ENCODE measurements around the gene TMEM123. TPM values are rescaled to one million over a fixed set of nuclear protein-coding genes. Genes with fewer than 3 reads are reported as not detected.

Gene TMEM123
- total RNA-seq, 1 donor from 2014 or later = 204 TPM

- Mint-ChIP-seq H3K36me3 (ENCODE audit: low read depth) (peaks cover 56% of the 10 kb centered on the region), H3K4me1 (ENCODE audit: low read depth) (peaks cover 7% of the 10 kb centered on the region), H3K9me3 (no peaks in the 10 kb centered on the region), H3K27ac (no peak overlapping the region), H3K27me3 (ENCODE audit: low read depth) (no peaks in the 10 kb centered on the region), H3K4me3 (ENCODE audit: low read depth) (no peak overlapping the region)
- intact Hi-C loops (cut with micrococcal nuclease) = loop anchor here (5.0 kb wide), 1 partner anchor 221 kb away; no protein-coding TSS in a partner anchor
- no peak for DNase-seq (ENCODE audit: low spot score)
These were observed 60.9 kb downstream of the TMEM123 start for GRCh38 chr11:102391549-102392237.

GRCh38 chr11:102390667-102391465 is 61.7 kb downstream of the TMEM123 start:
- H3K27ac Mint-ChIP-seq = no peak overlapping the region
- peaks cover 49% of the 10 kb centered on the region for H3K36me3 Mint-ChIP-seq (ENCODE audit: low read depth)
- peaks cover 7% of the 10 kb centered on the region for H3K4me1 Mint-ChIP-seq (ENCODE audit: low read depth)

GRCh38 chr11:102389253-102389652 is 63.3 kb downstream of the TMEM123 start:
- H3K4me3 Mint-ChIP-seq (ENCODE audit: low read depth) = no peak overlapping the region
- H3K9me3 Mint-ChIP-seq = no peaks in the 10 kb centered on the region
- H3K4me1 Mint-ChIP-seq (ENCODE audit: low read depth) = peaks cover 7% of the 10 kb centered on the region
- DNase-seq (ENCODE audit: low spot score) = no peak
- intact Hi-C loops (cut with micrococcal nuclease) = no loop called here
- peaks cover 53% of the 10 kb centered on the region for H3K36me3 Mint-ChIP-seq (ENCODE audit: low read depth)
- H3K27me3 Mint-ChIP-seq (ENCODE audit: low read depth) = no peaks in the 10 kb centered on the region
- H3K27ac Mint-ChIP-seq = no peak overlapping the region

More at GRCh38 chr11:102390667-102391465, 61.7 kb downstream of the TMEM123 start:
- H3K4me3 Mint-ChIP-seq (ENCODE audit: low read depth) = no peak overlapping the region
- intact Hi-C loops (cut with micrococcal nuclease) = loop anchor here (1.0 to 5.0 kb wide), 2 partner anchors 104 to 221 kb away; no protein-coding TSS in a partner anchor
- no peaks in the 10 kb centered on the region for H3K27me3 Mint-ChIP-seq (ENCODE audit: low read depth)
- no peaks in the 10 kb centered on the region for H3K9me3 Mint-ChIP-seq
- DNase-seq (ENCODE audit: low spot score) = peak; percentile 46

- Mint-ChIP-seq H3K4me3 (ENCODE audit: low read depth) (no peak overlapping the region), H3K27me3 (ENCODE audit: low read depth) (no peaks in the 10 kb centered on the region), H3K4me1 (ENCODE audit: low read depth) (peaks cover 8% of the 10 kb centered on the region), H3K27ac (no peak overlapping the region), H3K36me3 (ENCODE audit: low read depth) (peaks cover 44% of the 10 kb centered on the region), H3K9me3 (no peaks in the 10 kb centered on the region)
- no peak for DNase-seq (ENCODE audit: low spot score)
- intact Hi-C loops (cut with micrococcal nuclease) = no loop called here
These were observed 65.4 kb downstream of the TMEM123 start for GRCh38 chr11:102387043-102387781.

GRCh38 chr11:102386136-102386734 is 66.3 kb downstream of the TMEM123 start:
- DNase-seq (ENCODE audit: low spot score) = no peak
- Mint-ChIP-seq H3K27ac (no peak overlapping the region), H3K27me3 (ENCODE audit: low read depth) (no peaks in the 10 kb centered on the region), H3K9me3 (no peaks in the 10 kb centered on the region), H3K36me3 (ENCODE audit: low read depth) (peaks cover 51% of the 10 kb centered on the region), H3K4me1 (ENCODE audit: low read depth) (peaks cover 8% of the 10 kb centered on the region), H3K4me3 (ENCODE audit: low read depth) (no peak overlapping the region)
- intact Hi-C loops (cut with micrococcal nuclease) = no loop called here

GRCh38 chr11:102385085-102386007 is 67.2 kb downstream of the TMEM123 start:
- H3K9me3 Mint-ChIP-seq = no peaks in the 10 kb centered on the region
- H3K4me1 Mint-ChIP-seq (ENCODE audit: low read depth) = peaks cover 7% of the 10 kb centered on the region
- intact Hi-C loops (cut with micrococcal nuclease) = no loop called here
- peaks cover 55% of the 10 kb centered on the region for H3K36me3 Mint-ChIP-seq (ENCODE audit: low read depth)
- DNase-seq (ENCODE audit: low spot score) = no peak
- no peak overlapping the region for H3K27ac Mint-ChIP-seq
- H3K4me3 Mint-ChIP-seq (ENCODE audit: low read depth) = no peak overlapping the region
- no peaks in the 10 kb centered on the region for H3K27me3 Mint-ChIP-seq (ENCODE audit: low read depth)

GRCh38 chr11:102384419-102385079 is 68.0 kb downstream of the TMEM123 start:
- H3K9me3 Mint-ChIP-seq = no peaks in the 10 kb centered on the region
- no peak overlapping the region for H3K27ac Mint-ChIP-seq
- no peaks in the 10 kb centered on the region for H3K27me3 Mint-ChIP-seq (ENCODE audit: low read depth)
- H3K4me3 Mint-ChIP-seq (ENCODE audit: low read depth) = no peak overlapping the region
- intact Hi-C loops (cut with micrococcal nuclease) = no loop called here
- peaks cover 57% of the 10 kb centered on the region for H3K36me3 Mint-ChIP-seq (ENCODE audit: low read depth)
- peaks cover 7% of the 10 kb centered on the region for H3K4me1 Mint-ChIP-seq (ENCODE audit: low read depth)
- no peak for DNase-seq (ENCODE audit: low spot score)

GRCh38 chr11:102383839-102384238 is 68.7 kb downstream of the TMEM123 start:
- no peak for DNase-seq (ENCODE audit: low spot score)
- Mint-ChIP-seq H3K27ac (no peak overlapping the region), H3K9me3 (no peaks in the 10 kb centered on the region), H3K4me1 (ENCODE audit: low read depth) (peaks cover 7% of the 10 kb centered on the region), H3K27me3 (ENCODE audit: low read depth) (no peaks in the 10 kb centered on the region), H3K4me3 (ENCODE audit: low read depth) (no peak overlapping the region), H3K36me3 (ENCODE audit: low read depth) (peaks cover 57% of the 10 kb centered on the region)
- intact Hi-C loops (cut with micrococcal nuclease) = no loop called here

GRCh38 chr11:102382384-102382783 is 70.2 kb downstream of the TMEM123 start:
- H3K36me3 Mint-ChIP-seq (ENCODE audit: low read depth) = peaks cover 65% of the 10 kb centered on the region
- no peak overlapping the region for H3K4me3 Mint-ChIP-seq (ENCODE audit: low read depth)
- intact Hi-C loops (cut with micrococcal nuclease) = no loop called here
- no peak overlapping the region for H3K27ac Mint-ChIP-seq
- H3K27me3 Mint-ChIP-seq (ENCODE audit: low read depth) = no peaks in the 10 kb centered on the region
- peaks cover 10% of the 10 kb centered on the region for H3K4me1 Mint-ChIP-seq (ENCODE audit: low read depth)
- H3K9me3 Mint-ChIP-seq = no peaks in the 10 kb centered on the region
- DNase-seq (ENCODE audit: low spot score) = no peak

GRCh38 chr11:102378818-102379217 is 73.7 kb downstream of the TMEM123 start:
- Mint-ChIP-seq H3K27me3 (ENCODE audit: low read depth) (no peaks in the 10 kb centered on the region), H3K4me3 (ENCODE audit: low read depth) (no peak overlapping the region), H3K9me3 (no peaks in the 10 kb centered on the region), H3K4me1 (ENCODE audit: low read depth) (peaks cover 5% of the 10 kb centered on the region), H3K27ac (no peak overlapping the region), H3K36me3 (ENCODE audit: low read depth) (peaks cover 68% of the 10 kb centered on the region)
- DNase-seq (ENCODE audit: low spot score) = no peak
- intact Hi-C loops (cut with micrococcal nuclease) = no loop called here

GRCh38 chr11:102377891-102378290 is 74.7 kb downstream of the TMEM123 start:
- no peak overlapping the region for H3K4me3 Mint-ChIP-seq (ENCODE audit: low read depth)
- H3K36me3 Mint-ChIP-seq (ENCODE audit: low read depth) = peaks cover 67% of the 10 kb centered on the region
- no peaks in the 10 kb centered on the region for H3K27me3 Mint-ChIP-seq (ENCODE audit: low read depth)

More at GRCh38 chr11:102377891-102378290, 74.7 kb downstream of the TMEM123 start:
- Mint-ChIP-seq H3K9me3 (no peaks in the 10 kb centered on the region), H3K4me1 (ENCODE audit: low read depth) (peaks cover 5% of the 10 kb centered on the region), H3K27ac (no peak overlapping the region)
- intact Hi-C loops (cut with micrococcal nuclease) = no loop called here
- no peak for DNase-seq (ENCODE audit: low spot score)
